ENCODE measurements around the gene GRK5. TPM values are rescaled to one million over a fixed set of nuclear protein-coding genes. Genes with fewer than 3 reads are reported as not detected.

The GRK5 gene
- total and polyA plus RNA-seq, 8 donors: 34.6 to 60.8 (median 54.5) TPM

DNA sequence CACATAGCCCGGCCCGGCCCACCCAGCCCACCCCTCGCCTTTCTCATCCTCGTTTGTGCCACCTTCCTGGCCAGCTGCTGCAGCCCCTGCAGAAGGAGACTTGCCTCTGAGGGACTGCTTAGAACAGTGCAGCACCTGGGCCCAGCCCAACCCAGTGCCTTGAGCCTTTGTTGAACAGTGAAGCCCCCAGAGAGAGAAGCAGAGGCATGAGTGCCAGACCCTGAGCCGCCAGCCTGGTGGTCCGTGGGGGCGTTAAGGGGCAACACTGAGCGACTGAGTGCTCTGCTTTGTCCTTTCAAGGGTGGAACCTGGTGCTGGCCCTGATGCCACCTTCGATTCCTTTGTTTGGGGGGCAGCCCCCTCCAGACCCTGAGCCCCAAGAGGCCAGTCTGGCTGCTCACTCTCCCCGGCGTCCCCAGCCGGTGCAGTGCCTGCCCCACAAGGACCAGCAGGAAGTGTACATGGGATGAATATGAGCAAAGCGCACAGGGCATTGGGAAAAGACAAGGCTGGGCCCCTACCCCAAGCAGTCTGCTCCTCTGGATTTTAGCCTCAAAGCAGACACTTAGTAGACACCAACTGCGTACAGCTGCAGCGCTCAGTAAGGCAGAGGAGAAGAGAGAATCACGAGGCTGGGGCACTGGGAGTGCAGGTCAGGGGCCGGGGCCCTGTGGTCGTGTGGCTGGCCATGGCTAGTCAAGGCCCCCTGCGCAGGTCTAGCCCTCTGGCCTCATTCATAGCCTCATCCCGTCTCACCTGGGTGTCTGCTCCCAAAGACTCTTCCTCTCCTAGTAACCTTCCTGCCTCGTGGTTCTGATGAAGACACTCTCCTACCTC, 239.3 kb downstream of the GRK5 start:
- H3K9me3 ChIP-seq: no peaks in the 10 kb centered on the region
- TF ChIP-seq CTCF (IDR thresholded peaks at IDR 0.05): no peak
- peaks cover 0 to 46% of the 10 kb centered on the region in 2 donors for H3K36me3 ChIP-seq
- intact Hi-C loops (cut with DNase I): loop anchor here in 1 of 2 donors (10.0 kb wide), 1 partner anchor 242 kb away; the partner anchor contains the start of gene GRK5
- no peaks in the 10 kb centered on the region for H3K27me3 ChIP-seq
- no peak overlapping the region for H3K27ac ChIP-seq
- H3K4me3 ChIP-seq: no peak overlapping the region
- no peak for DNase-seq
- no peak for ATAC-seq
- H3K4me1 ChIP-seq: peaks cover 0 to 1% of the 10 kb centered on the region in 2 donors

GRCh38 chr10:119447421-119447820, 240.1 kb downstream of the GRK5 start:
- H3K4me3 ChIP-seq: no peak overlapping the region
- no peak for ATAC-seq
- H3K9me3 ChIP-seq: no peaks in the 10 kb centered on the region
- no peak for TF ChIP-seq CTCF (IDR thresholded peaks at IDR 0.05)
- H3K36me3 ChIP-seq: peaks cover 0 to 42% of the 10 kb centered on the region in 2 donors
- intact Hi-C loops (cut with DNase I): loop anchor here in 1 of 2 donors (10.0 kb wide), 1 partner anchor 243 kb away; the partner anchor contains the start of gene GRK5
- DNase-seq: no peak
- no peaks in the 10 kb centered on the region for H3K4me1 ChIP-seq
- no peaks in the 10 kb centered on the region for H3K27me3 ChIP-seq
- no peak overlapping the region for H3K27ac ChIP-seq

DNA sequence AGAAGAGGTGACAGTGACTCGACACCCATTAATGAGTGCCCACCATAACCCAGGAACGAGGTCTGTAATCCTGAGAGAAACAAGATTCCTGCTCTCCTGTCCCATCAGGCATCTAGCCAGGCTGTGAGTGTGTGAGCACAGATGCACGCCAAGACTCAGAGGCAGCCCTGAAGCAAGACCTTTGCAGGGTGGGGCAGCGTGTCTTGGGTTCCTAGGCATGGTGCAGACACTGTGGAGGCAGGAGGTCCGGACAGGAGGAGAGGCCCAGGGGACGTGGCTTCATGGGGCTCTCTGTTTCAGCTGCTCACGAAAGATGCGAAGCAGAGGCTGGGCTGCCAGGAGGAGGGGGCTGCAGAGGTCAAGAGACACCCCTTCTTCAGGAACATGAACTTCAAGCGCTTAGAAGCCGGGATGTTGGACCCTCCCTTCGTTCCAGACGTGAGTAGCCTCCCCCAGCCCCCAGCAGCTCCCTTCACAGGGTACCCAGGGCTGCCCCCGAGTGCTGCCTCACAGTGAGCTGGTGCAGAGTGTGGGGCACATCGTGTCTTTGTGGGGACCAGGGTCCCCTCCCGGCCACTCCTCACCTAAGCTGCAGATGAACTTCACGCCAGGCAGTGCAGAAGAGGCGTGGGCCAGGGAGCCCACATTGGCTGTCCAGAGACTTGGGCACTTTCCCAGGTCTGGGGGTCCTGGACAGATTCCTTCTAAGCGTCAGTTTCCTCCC, 240.6 kb downstream of the GRK5 start:
- Histone ChIP-seq H3K27me3 (no peaks in the 10 kb centered on the region), H3K27ac (no peak overlapping the region), H3K9me3 (no peaks in the 10 kb centered on the region), H3K4me3 (no peak overlapping the region), H3K4me1 (no peaks in the 10 kb centered on the region), H3K36me3 (peaks cover 0 to 47% of the 10 kb centered on the region in 2 donors)
- TF ChIP-seq CTCF (IDR thresholded peaks at IDR 0.05): no peak
- ATAC-seq (no peak), DNase-seq (no peak)
- intact Hi-C loops (cut with DNase I): loop anchor here in 1 of 2 donors (10.0 kb wide), 1 partner anchor 243 kb away; the partner anchor contains the start of gene GRK5

DNA sequence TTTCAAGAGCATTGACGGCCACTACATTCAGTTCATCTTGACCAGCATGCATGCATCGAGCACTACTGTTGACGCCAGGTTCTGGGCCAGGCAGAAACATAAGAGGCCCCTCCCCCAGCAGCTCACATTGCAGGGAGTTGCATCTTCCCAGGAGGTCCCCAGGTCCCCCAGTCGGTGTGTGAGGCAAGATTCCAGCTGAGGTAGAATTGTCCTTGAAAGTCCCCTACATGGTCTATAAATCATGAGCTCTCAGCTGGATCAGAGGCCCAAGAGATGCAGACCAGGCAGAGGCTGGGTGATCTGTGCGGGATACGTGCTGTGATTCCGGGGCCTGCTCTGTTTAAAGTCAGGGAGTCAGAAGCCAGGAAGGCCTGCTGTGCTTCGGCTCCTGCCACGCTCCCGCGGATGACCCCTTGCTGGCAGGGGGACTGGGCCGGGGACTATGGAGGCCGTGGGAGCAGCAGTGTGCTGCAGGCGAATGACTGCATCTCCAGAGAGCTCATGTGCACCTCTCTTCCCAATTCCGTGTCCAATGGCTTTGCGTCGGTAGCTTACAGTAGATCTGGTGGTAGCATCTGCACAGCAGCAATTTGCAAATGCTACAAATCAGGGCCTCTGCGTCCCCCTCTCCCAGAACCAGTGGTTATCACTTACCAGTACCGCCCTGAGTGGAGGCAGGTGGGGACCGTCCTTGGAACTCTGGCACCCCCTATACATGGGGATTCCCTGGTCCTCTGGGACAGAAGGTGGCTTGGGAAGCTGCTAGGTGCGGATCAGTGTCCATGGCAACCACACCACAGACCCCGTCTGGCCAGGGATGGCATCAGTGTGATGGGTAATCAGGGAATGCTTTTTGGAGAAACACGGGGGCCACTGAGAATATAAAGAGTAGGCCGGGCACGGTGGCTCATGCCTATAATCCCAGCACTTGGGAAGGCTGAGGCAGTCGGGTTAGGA, 241.5 kb downstream of the GRK5 start:
- ATAC-seq: no peak
- no peak for TF ChIP-seq CTCF (IDR thresholded peaks at IDR 0.05)
- Histone ChIP-seq H3K27me3 (no peaks in the 10 kb centered on the region), H3K4me1 (no peaks in the 10 kb centered on the region), H3K36me3 (peaks cover 0 to 50% of the 10 kb centered on the region in 2 donors), H3K9me3 (no peaks in the 10 kb centered on the region), H3K4me3 (no peak overlapping the region), H3K27ac (no peak overlapping the region)
- DNase-seq: no peak
- intact Hi-C loops (cut with DNase I): loop anchor here in 1 of 2 donors (10.0 kb wide), 1 partner anchor 244 kb away; the partner anchor contains the start of gene GRK5

All from left lung (tissue), 10 donors.